Heart left ventricle (tissue), 16 donors: ENCODE measurements around the gene FIBP. TPM values are rescaled to one million over a fixed set of nuclear protein-coding genes. Genes with fewer than 3 reads are reported as not detected.

Experiments
- ATAC-seq, 4 donors: fragments of 200-7000 bp; cut with Tn5 transposase; one replicate each; pipeline ENCODE4 v1.9.1; 2020 to 2022; ENCODE audit warnings: moderate library complexity in 4 of 4, mild to moderate bottlenecking in 3 of 4, moderate number of reproducible peaks in 1 of 4
- DNase-seq, 5 donors: peaks; one replicate each; pipeline ENCODE4 v3.0.0-alpha.2; 2020
- H3K27ac ChIP-seq, 12 donors: fragments of 200-600 bp; sonication (generic) in 4 of 12; one replicate each; pipeline versions ENCODE4 v1.5.0 to v1.8.0; 2016 to 2022; ENCODE audit warnings: mild to moderate bottlenecking in 2 of 12
- H3K27me3 ChIP-seq, 9 donors: fragments of 200-600 bp; sonication (generic) in 2 of 9; one replicate each; pipeline versions ENCODE4 v1.5.1 to v1.8.0; 2016 to 2022; ENCODE audit warnings: mild to moderate bottlenecking in 3 of 9
- H3K36me3 ChIP-seq, 9 donors: fragments of 200-600 bp; sonication (generic) in 2 of 9; one replicate each; pipeline versions ENCODE4 v1.5.0 to v1.8.0; 2018 to 2022; ENCODE audit warnings: mild to moderate bottlenecking in 2 of 9
- H3K4me1 ChIP-seq, 12 donors: fragments of 200-600 bp; sonication (generic) in 4 of 12; one replicate each; pipeline versions ENCODE4 v1.5.0 to v1.8.0; 2016 to 2022; ENCODE audit warnings: mild to moderate bottlenecking in 3 of 12
- H3K4me3 ChIP-seq, 12 donors: fragments of 200-600 bp; sonication (generic) in 4 of 12; one replicate each; pipeline versions ENCODE4 v1.5.0 to v1.8.0; 2017 to 2022; ENCODE audit warnings: mild to moderate bottlenecking in 9 of 12, moderate library complexity in 4 of 12
- H3K9me3 ChIP-seq, 12 donors: fragments of 200-600 bp; sonication (generic) in 4 of 12; one replicate each; pipeline versions ENCODE4 v1.5.0 to v1.8.0; 2016 to 2022; ENCODE audit warnings: mild to moderate bottlenecking in 1 of 12
- POLR2A ChIP-seq, 2 donors: fragments of 450-650 bp; IDR thresholded peaks; one replicate each; pipeline ENCODE4 v1.6.1; 2017; ENCODE audit warnings: antibody characterized with exemption in 2 of 2, mild to moderate bottlenecking in 2 of 2, moderate library complexity in 2 of 2
- WGBS, 4 donors: extraction: QIAGEN DNeasy Blood & Tissue Kit in 2 of 4; methylation state at CpG; one replicate each; pipeline versions ENCODE4 v1.1.5 to v1.1.7; 2013 to 2018; 5-methylcytosine and 5-hydroxymethylcytosine counted together
- intact Hi-C, 10 donors: fragments of 100-400 bp; cut with DNase I; formaldehyde crosslinking; loops; one replicate each; pipeline versions ENCODE4 v1.11.1 to v1.14.2; 2022
- polyA plus RNA-seq, 2 donors: library from polyadenylated mRNA; stranded (reverse); fragments of 200-250 nt; gene quantifications; one replicate each; pipeline ENCODE4 v1.2.3, GENCODE V29; 2013
- total RNA-seq, 9 donors: library from RNA; depleted of rRNA in 2 of 9; stranded (reverse); fragments of >200 nt in 2 of 9; fragmentation: NEBNext Ultra II Directional in 3 of 9; extraction: Animal tissue kit (Norgen Biotek cat#: 25700) in 3 of 9; gene quantifications; one replicate each; pipeline versions ENCODE4 v1.1.0 to v1.2.4, GENCODE V29; 2016 to 2023
- TF ChIP-seq, protein P1 (sequence below), 12 donors: fragments of 200-600 bp; sonication (generic) in 4 of 12; IDR thresholded peaks; one replicate each; pipeline versions ENCODE4 v1.5.0 to v1.8.0; 2018 to 2022; ENCODE audit warnings: antibody characterized with exemption in 12 of 12, mild to moderate bottlenecking in 5 of 12
- donor health status: ischemic (EF 13 %, LVEDD 7.1; RV severe dilation, severe dysfunction).
- donor health status: healthy with polysubstance abuse.
- donor health status: DM: no; HTN: yes; CAD: no.
- donor health status: DM: no; HTN: no; CAD: no.
- donor health status: ischemic (EF 25% LVEDD 6.9; RV normal size, moderate dysfunction).
- donor health status: ischemic (EF 25% LVEDD 5.7; RV mildly dilated, moderate dysfunction).
- donor health status: healthy.
- donor health status: DM: yes; HTN: yes; CAD: no.
- donor health status: ischemic (EF 35%, LVEDD 5.7; RV mildly dilated, moderate dysfunction).
- donor health status: nonischemic (EF 11% LVEDD 7.7; RV severe dilation, severe dysfunction).
- donor health status: DM: yes; HTN: yes; CAD: no.
- donor health status: PGD.
- donor health status: ischemic (EF 29% LVEDD 5.4; RV normal size, mild dysfunction).
- donor health status: nonischemic (EF 23%, LVEDD 6.1; RV moderate dilation, normal function).

The FIBP gene
- total and polyA plus RNA-seq, 11 donors, result 35.0 to 93.9 (median 57.3) TPM

DNA sequence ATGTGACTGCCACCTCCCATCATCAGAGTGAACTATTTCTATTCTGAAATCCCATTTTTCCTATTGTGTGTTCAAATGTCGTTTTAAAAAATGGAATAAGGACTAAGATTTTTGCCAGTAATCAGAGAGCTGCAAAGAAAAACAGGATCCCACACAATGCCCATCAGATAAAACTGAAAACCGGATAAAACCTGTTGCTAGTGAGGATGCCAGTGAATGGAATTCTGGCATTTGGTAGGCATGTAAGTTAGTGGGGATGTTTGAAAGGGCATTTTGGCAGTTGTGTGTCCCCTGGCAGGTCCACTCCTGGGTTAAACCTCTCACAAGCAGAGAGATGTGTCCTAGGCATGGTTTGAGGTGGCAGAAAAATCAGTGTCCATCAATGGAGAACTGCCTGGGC is 37.1 kb upstream of the FIBP start:
- ATAC-seq, result no peak
- TF ChIP-seq, protein P1, sequence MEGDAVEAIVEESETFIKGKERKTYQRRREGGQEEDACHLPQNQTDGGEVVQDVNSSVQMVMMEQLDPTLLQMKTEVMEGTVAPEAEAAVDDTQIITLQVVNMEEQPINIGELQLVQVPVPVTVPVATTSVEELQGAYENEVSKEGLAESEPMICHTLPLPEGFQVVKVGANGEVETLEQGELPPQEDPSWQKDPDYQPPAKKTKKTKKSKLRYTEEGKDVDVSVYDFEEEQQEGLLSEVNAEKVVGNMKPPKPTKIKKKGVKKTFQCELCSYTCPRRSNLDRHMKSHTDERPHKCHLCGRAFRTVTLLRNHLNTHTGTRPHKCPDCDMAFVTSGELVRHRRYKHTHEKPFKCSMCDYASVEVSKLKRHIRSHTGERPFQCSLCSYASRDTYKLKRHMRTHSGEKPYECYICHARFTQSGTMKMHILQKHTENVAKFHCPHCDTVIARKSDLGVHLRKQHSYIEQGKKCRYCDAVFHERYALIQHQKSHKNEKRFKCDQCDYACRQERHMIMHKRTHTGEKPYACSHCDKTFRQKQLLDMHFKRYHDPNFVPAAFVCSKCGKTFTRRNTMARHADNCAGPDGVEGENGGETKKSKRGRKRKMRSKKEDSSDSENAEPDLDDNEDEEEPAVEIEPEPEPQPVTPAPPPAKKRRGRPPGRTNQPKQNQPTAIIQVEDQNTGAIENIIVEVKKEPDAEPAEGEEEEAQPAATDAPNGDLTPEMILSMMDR (IDR thresholded peaks at IDR 0.05), result no peak
- TF ChIP-seq POLR2A (IDR thresholded peaks at IDR 0.05), result no peak
- H3K27me3 ChIP-seq, result no peaks in the 10 kb centered on the region

DNA sequence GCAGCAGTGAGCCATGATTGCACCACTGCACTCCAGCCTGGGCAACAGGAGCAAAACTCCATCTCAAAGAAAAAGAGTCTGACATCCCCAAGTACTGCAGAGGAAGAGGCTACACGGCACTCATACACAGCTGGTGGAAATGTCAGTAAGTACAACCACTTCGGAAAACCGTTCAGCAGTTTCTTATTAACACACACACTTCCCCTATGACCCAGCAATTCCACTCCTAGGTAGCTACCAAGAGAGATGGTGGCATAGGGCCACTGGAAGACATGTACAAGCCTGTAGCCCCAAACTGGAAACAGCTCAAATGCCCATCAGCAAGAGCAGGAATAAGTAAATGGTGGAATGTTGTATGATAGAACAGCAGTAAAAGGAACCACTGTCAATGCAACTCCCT is 34.3 kb upstream of the FIBP start:
- TF ChIP-seq POLR2A (IDR thresholded peaks at IDR 0.05), result no peak
- TF ChIP-seq, protein P1 (IDR thresholded peaks at IDR 0.05), result no peak
- Histone ChIP-seq H3K4me1 (peaks cover 9 to 29% (median 18%) of the 10 kb centered on the region in 12 donors), H3K4me3 (no peak overlapping the region), H3K27me3 (no peaks in the 10 kb centered on the region), H3K36me3 (peaks cover 0 to 23% (median 17%) of the 10 kb centered on the region in 9 donors), H3K27ac (no peak overlapping the region), H3K9me3 (no peaks in the 10 kb centered on the region)
- no peak for ATAC-seq
- intact Hi-C loops, result loop anchor here in 5 of 10 donors (5.0 kb wide), 3 partner anchors 35 to 40 kb away; partner anchors contain the start of gene SART1 (in 2 of the 5)
- WGBS, 4 donors, result 76 to 89% (median 88%) methylated on average over 3 of the region's 3 CpGs
- DNase-seq, result no peak

More for the DNA sequence above, 37.1 kb upstream of the FIBP start:
- no peaks in the 10 kb centered on the region for H3K9me3 ChIP-seq
- H3K27ac ChIP-seq, result no peak overlapping the region
- intact Hi-C loops, result no loop called here
- no peak overlapping the region for H3K4me3 ChIP-seq
- peaks cover 0 to 22% (median 17%) of the 10 kb centered on the region in 9 donors for H3K36me3 ChIP-seq
- no peak for DNase-seq
- peaks cover 2 to 31% (median 6%) of the 10 kb centered on the region in 12 donors for H3K4me1 ChIP-seq
- WGBS, 4 donors, result 42 to 60% (median 56%) methylated on average over 2 of the region's 2 CpGs

DNA sequence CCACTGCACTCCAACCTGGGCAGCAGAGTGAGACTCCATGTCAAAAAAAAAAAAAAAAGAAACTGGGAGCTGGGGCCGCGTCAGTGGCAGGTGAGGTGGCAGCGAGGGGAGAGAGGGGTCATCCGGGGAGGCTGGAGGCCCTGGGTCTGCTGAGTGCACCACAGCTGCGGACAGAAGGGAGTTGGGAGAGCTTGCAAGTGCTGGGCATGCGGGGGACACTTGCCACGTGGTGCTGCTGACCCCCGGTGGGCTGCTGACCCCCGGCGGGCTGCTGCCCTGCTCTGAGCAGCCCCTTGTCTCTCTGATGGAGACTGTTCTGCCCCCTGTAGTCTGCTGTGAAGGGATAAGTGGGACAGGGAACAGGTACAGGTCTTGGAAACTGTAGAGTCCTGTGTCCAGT is 33.6 kb upstream of the FIBP start:
- H3K27ac ChIP-seq, result no peak overlapping the region
- WGBS, 4 donors, result 88 to 91% (median 89%) methylated on average over 10 of the region's 10 CpGs
- H3K27me3 ChIP-seq, result no peaks in the 10 kb centered on the region
- no peaks in the 10 kb centered on the region for H3K9me3 ChIP-seq
- DNase-seq, result no peak
- intact Hi-C loops, result loop anchor here in 5 of 10 donors (5.0 kb wide), 3 partner anchors 35 to 40 kb away; partner anchors contain the start of gene SART1 (in 2 of the 5)
- peaks cover 15 to 31% (median 25%) of the 10 kb centered on the region in 12 donors for H3K4me1 ChIP-seq
- TF ChIP-seq POLR2A (IDR thresholded peaks at IDR 0.05), result no peak
- TF ChIP-seq, protein P1 (IDR thresholded peaks at IDR 0.05), result no peak
- H3K36me3 ChIP-seq, result peaks cover 0 to 29% (median 17%) of the 10 kb centered on the region in 9 donors
- H3K4me3 ChIP-seq, result no peak overlapping the region
- no peak for ATAC-seq

DNA sequence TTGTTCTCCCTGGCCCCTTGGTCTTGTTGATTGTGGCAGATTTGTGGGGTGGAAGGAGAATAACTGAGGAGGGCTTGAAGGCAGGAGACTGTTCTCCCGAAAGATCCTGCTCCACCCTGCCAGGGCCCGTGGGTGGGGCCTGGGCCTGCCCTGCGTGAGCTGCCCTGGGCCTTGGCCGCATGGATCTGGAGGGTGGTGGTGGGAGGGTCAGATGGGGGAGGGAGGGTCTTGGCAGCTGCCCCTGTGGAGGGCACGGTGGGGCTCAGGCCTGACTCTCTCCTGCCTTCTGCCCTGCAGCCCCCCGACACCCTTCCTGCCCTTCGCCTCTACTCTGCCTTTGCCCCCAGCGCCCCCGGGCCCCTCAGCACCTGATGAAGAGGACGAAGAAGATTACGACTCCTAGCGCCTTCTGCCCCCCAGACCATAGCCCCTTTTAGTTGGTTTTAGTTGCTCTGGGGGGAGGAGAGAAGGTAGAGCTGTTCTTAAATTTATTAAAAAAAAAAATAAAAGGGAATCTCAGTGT is 32.8 kb upstream of the FIBP start:
- ATAC-seq (no peak), DNase-seq (no peak)
- no peak for TF ChIP-seq POLR2A (IDR thresholded peaks at IDR 0.05)
- TF ChIP-seq, protein P1 (IDR thresholded peaks at IDR 0.05), result no peak
- Histone ChIP-seq H3K4me3 (peak overlapping the region in 3 of 12 donors; percentile 87 to 100 (median 96)), H3K4me1 (peaks cover 16 to 38% (median 33%) of the 10 kb centered on the region in 12 donors), H3K36me3 (peaks cover 0 to 29% (median 17%) of the 10 kb centered on the region in 9 donors), H3K27me3 (no peaks in the 10 kb centered on the region), H3K9me3 (no peaks in the 10 kb centered on the region), H3K27ac (no peak overlapping the region)
- intact Hi-C loops, result loop anchor here in 5 of 10 donors (5.0 kb wide), 3 partner anchors 36 to 41 kb away; partner anchors contain the start of gene SART1 (in 2 of the 5)
- 83 to 91% (median 87%) methylated on average over 12 of the region's 12 CpGs for WGBS, 4 donors
